Heart left ventricle (tissue), 16 donors: ENCODE measurements around the gene KCNK1. TPM values are rescaled to one million over a fixed set of nuclear protein-coding genes. Genes with fewer than 3 reads are reported as not detected.

Experiments used
- ATAC-seq, 4 donors: fragments of 200-7000 bp; cut with Tn5 transposase; one replicate each; pipeline ENCODE4 v1.9.1; 2020 to 2022; ENCODE audit warnings: moderate library complexity in 4 of 4, mild to moderate bottlenecking in 3 of 4, moderate number of reproducible peaks in 1 of 4
- DNase-seq, 5 donors: peaks; one replicate each; pipeline ENCODE4 v3.0.0-alpha.2; 2020
- H3K27ac ChIP-seq, 12 donors: fragments of 200-600 bp; sonication (generic) in 4 of 12; one replicate each; pipeline versions ENCODE4 v1.5.0 to v1.8.0; 2016 to 2022; ENCODE audit warnings: mild to moderate bottlenecking in 2 of 12
- H3K27me3 ChIP-seq, 9 donors: fragments of 200-600 bp; sonication (generic) in 2 of 9; one replicate each; pipeline versions ENCODE4 v1.5.1 to v1.8.0; 2016 to 2022; ENCODE audit warnings: mild to moderate bottlenecking in 3 of 9
- H3K36me3 ChIP-seq, 9 donors: fragments of 200-600 bp; sonication (generic) in 2 of 9; one replicate each; pipeline versions ENCODE4 v1.5.0 to v1.8.0; 2018 to 2022; ENCODE audit warnings: mild to moderate bottlenecking in 2 of 9
- H3K4me1 ChIP-seq, 12 donors: fragments of 200-600 bp; sonication (generic) in 4 of 12; one replicate each; pipeline versions ENCODE4 v1.5.0 to v1.8.0; 2016 to 2022; ENCODE audit warnings: mild to moderate bottlenecking in 3 of 12
- H3K4me3 ChIP-seq, 12 donors: fragments of 200-600 bp; sonication (generic) in 4 of 12; one replicate each; pipeline versions ENCODE4 v1.5.0 to v1.8.0; 2017 to 2022; ENCODE audit warnings: mild to moderate bottlenecking in 9 of 12, moderate library complexity in 4 of 12
- H3K9me3 ChIP-seq, 12 donors: fragments of 200-600 bp; sonication (generic) in 4 of 12; one replicate each; pipeline versions ENCODE4 v1.5.0 to v1.8.0; 2016 to 2022; ENCODE audit warnings: mild to moderate bottlenecking in 1 of 12
- CTCF ChIP-seq, 12 donors: fragments of 200-600 bp; sonication (generic) in 4 of 12; IDR thresholded peaks; one replicate each; pipeline versions ENCODE4 v1.5.0 to v1.8.0; 2018 to 2022; ENCODE audit warnings: antibody characterized with exemption in 12 of 12, mild to moderate bottlenecking in 5 of 12
- POLR2A ChIP-seq, 2 donors: fragments of 450-650 bp; IDR thresholded peaks; one replicate each; pipeline ENCODE4 v1.6.1; 2017; ENCODE audit warnings: antibody characterized with exemption in 2 of 2, mild to moderate bottlenecking in 2 of 2, moderate library complexity in 2 of 2
- WGBS, 4 donors: extraction: QIAGEN DNeasy Blood & Tissue Kit in 2 of 4; methylation state at CpG; one replicate each; pipeline versions ENCODE4 v1.1.5 to v1.1.7; 2013 to 2018; 5-methylcytosine and 5-hydroxymethylcytosine counted together
- intact Hi-C, 10 donors: fragments of 100-400 bp; cut with DNase I; formaldehyde crosslinking; loops; one replicate each; pipeline versions ENCODE4 v1.11.1 to v1.14.2; 2022
- polyA plus RNA-seq, 2 donors: library from polyadenylated mRNA; stranded (reverse); fragments of 200-250 nt; gene quantifications; one replicate each; pipeline ENCODE4 v1.2.3, GENCODE V29; 2013
- total RNA-seq, 9 donors: library from RNA; depleted of rRNA in 2 of 9; stranded (reverse); fragments of >200 nt in 2 of 9; fragmentation: NEBNext Ultra II Directional in 3 of 9; extraction: Animal tissue kit (Norgen Biotek cat#: 25700) in 3 of 9; gene quantifications; one replicate each; pipeline versions ENCODE4 v1.1.0 to v1.2.4, GENCODE V29; 2016 to 2023
- donor health status: ischemic (EF 13 %, LVEDD 7.1; RV severe dilation, severe dysfunction).
- donor health status: healthy with polysubstance abuse.
- donor health status: DM: no; HTN: yes; CAD: no.
- donor health status: DM: no; HTN: no; CAD: no.
- donor health status: ischemic (EF 25% LVEDD 6.9; RV normal size, moderate dysfunction).
- donor health status: ischemic (EF 25% LVEDD 5.7; RV mildly dilated, moderate dysfunction).
- donor health status: healthy.
- donor health status: DM: yes; HTN: yes; CAD: no.
- donor health status: ischemic (EF 35%, LVEDD 5.7; RV mildly dilated, moderate dysfunction).
- donor health status: nonischemic (EF 11% LVEDD 7.7; RV severe dilation, severe dysfunction).
- donor health status: DM: yes; HTN: yes; CAD: no.
- donor health status: PGD.
- donor health status: ischemic (EF 29% LVEDD 5.4; RV normal size, mild dysfunction).
- donor health status: nonischemic (EF 23%, LVEDD 6.1; RV moderate dilation, normal function).

Gene KCNK1
- total and polyA plus RNA-seq, 11 donors, result 5.9 to 28.3 (median 10.5) TPM

GRCh38 chr1:233652526-233652925, 38.6 kb downstream of the KCNK1 start:
- WGBS, 4 donors, result 83 to 94% (median 90%) methylated on average over 2 of the region's 2 CpGs
- ATAC-seq, result no peak

GRCh38 chr1:233654658-233655280, 40.9 kb downstream of the KCNK1 start:
- Histone ChIP-seq H3K36me3 (no peaks in the 10 kb centered on the region), H3K4me3 (no peak overlapping the region), H3K9me3 (peaks cover 0 to under 1% (median 0%) of the 10 kb centered on the region in 12 donors), H3K27me3 (no peaks in the 10 kb centered on the region), H3K4me1 (no peaks in the 10 kb centered on the region), H3K27ac (no peak overlapping the region)
- intact Hi-C loops, result no loop called here
- WGBS, 4 donors, result 74 to 94% (median 84%) methylated on average over 5 of the region's 5 CpGs
- TF ChIP-seq POLR2A (IDR thresholded peaks at IDR 0.05) (no peak), CTCF (IDR thresholded peaks at IDR 0.05) (no peak)
- no peak for ATAC-seq
- DNase-seq, result no peak

More at GRCh38 chr1:233652526-233652925, 38.6 kb downstream of the KCNK1 start:
- intact Hi-C loops, result no loop called here
- Histone ChIP-seq H3K9me3 (peaks cover 0 to 6% (median 0%) of the 10 kb centered on the region in 12 donors), H3K4me3 (no peak overlapping the region), H3K4me1 (no peaks in the 10 kb centered on the region), H3K36me3 (no peaks in the 10 kb centered on the region), H3K27ac (no peak overlapping the region), H3K27me3 (no peaks in the 10 kb centered on the region)
- TF ChIP-seq POLR2A (IDR thresholded peaks at IDR 0.05) (no peak), CTCF (IDR thresholded peaks at IDR 0.05) (no peak)
- DNase-seq, result no peak

- Histone ChIP-seq H3K9me3 (no peaks in the 10 kb centered on the region), H3K36me3 (no peaks in the 10 kb centered on the region), H3K27me3 (no peaks in the 10 kb centered on the region), H3K4me1 (no peaks in the 10 kb centered on the region), H3K4me3 (no peak overlapping the region), H3K27ac (no peak overlapping the region)
- ATAC-seq (no peak), DNase-seq (no peak)
- WGBS, 4 donors, result 82 to 94% (median 89%) methylated on average over 4 of the region's 4 CpGs
- no peak for TF ChIP-seq CTCF (IDR thresholded peaks at IDR 0.05)
- TF ChIP-seq POLR2A (IDR thresholded peaks at IDR 0.05), result no peak
- intact Hi-C loops, result no loop called here
These were observed 41.4 kb downstream of the KCNK1 start for GRCh38 chr1:233655301-233655740.

- DNase-seq (no peak), ATAC-seq (no peak)
- no peaks in the 10 kb centered on the region for H3K9me3 ChIP-seq
- no peaks in the 10 kb centered on the region for H3K27me3 ChIP-seq
- no peak overlapping the region for H3K4me3 ChIP-seq
- TF ChIP-seq CTCF (IDR thresholded peaks at IDR 0.05), result no peak
- TF ChIP-seq POLR2A (IDR thresholded peaks at IDR 0.05), result no peak
- H3K27ac ChIP-seq, result no peak overlapping the region
- WGBS, 4 donors, result 53 to 64% (median 60%) methylated on average over 5 of the region's 5 CpGs
- no peaks in the 10 kb centered on the region for H3K4me1 ChIP-seq
- H3K36me3 ChIP-seq, result no peaks in the 10 kb centered on the region
- intact Hi-C loops, result no loop called here
These were observed 42.2 kb downstream of the KCNK1 start for GRCh38 chr1:233656032-233656635.
